SU-DHL-6 (cell line): ENCODE measurements around the gene CTDSPL.

Experiments
- H2AFZ ChIP-seq: fragments of 200-600 bp; sonication (generic); 2 replicates; pipeline ENCODE4 v1.6.1; 2014; ENCODE audit warnings: low read depth, mild to moderate bottlenecking, moderate library complexity, mixed read lengths, antibody characterized with exemption, low read length; ENCODE audit not compliant: severe bottlenecking
- H3F3A ChIP-seq: fragments of 200-600 bp; shearing (Covaris generic); 2 replicates; pipeline ENCODE4 v1.6.0; 2016; ENCODE audit warnings: antibody characterized with exemption, mild to moderate bottlenecking; ENCODE audit not compliant: insufficient read depth
- H3K27ac ChIP-seq: fragments of 200-600 bp; sonication (generic); 2 replicates; pipeline ENCODE4 v1.5.1; 2016; ENCODE audit warnings: low read depth, mild to moderate bottlenecking, low read length, moderate library complexity, mixed read lengths
- H3K27me3 ChIP-seq: fragments of 200-600 bp; sonication (generic), shearing (Covaris generic); 2 replicates; pipeline ENCODE4 v1.6.0; 2014; ENCODE audit warnings: mild to moderate bottlenecking, low read length
- H3K36me3 ChIP-seq: fragments of 200-600 bp; sonication (generic); 2 replicates; pipeline ENCODE4 v1.6.1; 2014; ENCODE audit warnings: mild to moderate bottlenecking, low read length, mixed read lengths
- H3K4me2 ChIP-seq: fragments of 300-600, 200-600 bp; shearing (Covaris generic), sonication (generic); 2 replicates; pipeline ENCODE4 v1.6.0; 2014; ENCODE audit warnings: low read length, low read depth, mild to moderate bottlenecking; ENCODE audit not compliant: poor library complexity, severe bottlenecking
- H3K4me3 ChIP-seq: fragments of 200-600 bp; sonication (generic); 2 replicates; pipeline ENCODE4 v1.5.1; 2014; ENCODE audit warnings: antibody characterized with exemption, low read length, mild to moderate bottlenecking, mixed read lengths; ENCODE audit not compliant: insufficient read depth, poor library complexity, severe bottlenecking
- H3K79me2 ChIP-seq: fragments of 200-600 bp; sonication (generic); 2 replicates; pipeline ENCODE4 v1.6.1; 2014; ENCODE audit warnings: mild to moderate bottlenecking, low read length, moderate library complexity; ENCODE audit not compliant: insufficient read depth
- H3K9ac ChIP-seq: fragments of 200-600 bp; sonication (generic); 2 replicates; pipeline ENCODE4 v1.7.0; 2014; ENCODE audit warnings: mild to moderate bottlenecking, low read length
- H3K9me2 ChIP-seq: fragments of 200-600 bp; sonication (generic); replicated peaks from 2 replicates; pipeline ENCODE4 v1.6.1; 2014; ENCODE audit warnings: low read length; ENCODE audit not compliant: insufficient read depth
- H3K9me3 ChIP-seq: fragments of 200-600 bp; sonication (generic); 2 replicates; pipeline ENCODE4 v1.6.1; 2014; ENCODE audit warnings: low read length, mixed read lengths; ENCODE audit not compliant: insufficient read depth
- H4K20me1 ChIP-seq: fragments of 200-600 bp; sonication (generic); 2 replicates; pipeline ENCODE4 v1.6.1; 2014; ENCODE audit warnings: low read depth, mild to moderate bottlenecking, antibody characterized with exemption, low read length, moderate library complexity, mixed read lengths
- EZH2phosphoT487 ChIP-seq: fragments of 200-600 bp; sonication (generic), shearing (Covaris generic); conservative IDR thresholded peaks from 2 replicates; pipeline ENCODE4 v1.6.1; 2018; ENCODE audit warnings: mild to moderate bottlenecking, antibody characterized with exemption, low read length, moderate library complexity, mixed read lengths
- TF ChIP-seq, protein P1 (sequence below): fragments of 200-600 bp; sonication (generic); IDR thresholded peaks from one replicate; pipeline ENCODE4 v1.5.1; 2017; ENCODE audit warnings: antibody characterized with exemption, mild to moderate bottlenecking, low read length, moderate library complexity; ENCODE audit not compliant: insufficient read depth, poor library complexity, severe bottlenecking

CTDSPL gene

DNA sequence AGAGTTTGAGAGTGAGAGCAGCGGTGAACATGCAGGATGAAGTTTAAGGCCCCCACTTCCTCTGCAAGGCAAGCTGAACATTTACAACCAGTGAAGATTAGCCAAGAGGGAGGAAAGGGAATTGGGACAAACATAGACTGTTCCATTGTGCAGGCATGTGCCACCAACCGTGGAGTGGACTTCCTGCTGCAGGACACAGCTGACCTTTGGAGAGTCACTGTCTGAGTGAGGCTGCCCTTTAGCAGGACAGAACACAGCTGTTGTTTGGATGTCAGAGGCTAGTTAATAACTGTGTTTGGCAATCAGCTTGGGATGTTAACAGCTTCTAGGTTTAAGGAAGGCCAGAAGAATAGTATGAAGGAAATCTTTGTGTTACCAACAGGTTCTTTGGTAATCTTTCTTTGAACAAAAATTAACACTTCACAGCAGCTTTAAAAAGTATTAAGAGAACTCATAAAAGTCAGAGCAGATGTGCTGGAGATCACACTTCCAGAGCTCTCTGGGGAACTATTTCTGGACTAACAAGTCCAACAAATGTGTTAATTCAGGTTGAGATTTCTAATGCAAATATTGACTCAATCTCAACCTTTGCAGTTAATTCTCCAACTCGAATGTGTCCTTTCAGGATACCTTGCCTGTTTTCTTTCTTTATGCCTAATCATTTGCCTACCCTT, 31.4 kb downstream of the CTDSPL start:
- H3K27me3 ChIP-seq = no peaks in the 10 kb centered on the region
- no peaks in the 10 kb centered on the region for H3K79me2 ChIP-seq
- no peaks in the 10 kb centered on the region for H4K20me1 ChIP-seq
- H3K36me3 ChIP-seq = no peaks in the 10 kb centered on the region
- no peaks in the 10 kb centered on the region for H3K9me2 ChIP-seq
- no peak overlapping the region for H3K27ac ChIP-seq
- H3K4me2 ChIP-seq = no peak overlapping the region
- no peaks in the 10 kb centered on the region for H3F3A ChIP-seq
- H3K4me3 ChIP-seq = no peak overlapping the region
- no peak overlapping the region for H3K9ac ChIP-seq
- no peak overlapping the region for H2AFZ ChIP-seq
- H3K9me3 ChIP-seq = no peaks in the 10 kb centered on the region
- TF ChIP-seq, protein P1, sequence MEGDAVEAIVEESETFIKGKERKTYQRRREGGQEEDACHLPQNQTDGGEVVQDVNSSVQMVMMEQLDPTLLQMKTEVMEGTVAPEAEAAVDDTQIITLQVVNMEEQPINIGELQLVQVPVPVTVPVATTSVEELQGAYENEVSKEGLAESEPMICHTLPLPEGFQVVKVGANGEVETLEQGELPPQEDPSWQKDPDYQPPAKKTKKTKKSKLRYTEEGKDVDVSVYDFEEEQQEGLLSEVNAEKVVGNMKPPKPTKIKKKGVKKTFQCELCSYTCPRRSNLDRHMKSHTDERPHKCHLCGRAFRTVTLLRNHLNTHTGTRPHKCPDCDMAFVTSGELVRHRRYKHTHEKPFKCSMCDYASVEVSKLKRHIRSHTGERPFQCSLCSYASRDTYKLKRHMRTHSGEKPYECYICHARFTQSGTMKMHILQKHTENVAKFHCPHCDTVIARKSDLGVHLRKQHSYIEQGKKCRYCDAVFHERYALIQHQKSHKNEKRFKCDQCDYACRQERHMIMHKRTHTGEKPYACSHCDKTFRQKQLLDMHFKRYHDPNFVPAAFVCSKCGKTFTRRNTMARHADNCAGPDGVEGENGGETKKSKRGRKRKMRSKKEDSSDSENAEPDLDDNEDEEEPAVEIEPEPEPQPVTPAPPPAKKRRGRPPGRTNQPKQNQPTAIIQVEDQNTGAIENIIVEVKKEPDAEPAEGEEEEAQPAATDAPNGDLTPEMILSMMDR = no peak
- no peak for TF ChIP-seq EZH2phosphoT487

DNA sequence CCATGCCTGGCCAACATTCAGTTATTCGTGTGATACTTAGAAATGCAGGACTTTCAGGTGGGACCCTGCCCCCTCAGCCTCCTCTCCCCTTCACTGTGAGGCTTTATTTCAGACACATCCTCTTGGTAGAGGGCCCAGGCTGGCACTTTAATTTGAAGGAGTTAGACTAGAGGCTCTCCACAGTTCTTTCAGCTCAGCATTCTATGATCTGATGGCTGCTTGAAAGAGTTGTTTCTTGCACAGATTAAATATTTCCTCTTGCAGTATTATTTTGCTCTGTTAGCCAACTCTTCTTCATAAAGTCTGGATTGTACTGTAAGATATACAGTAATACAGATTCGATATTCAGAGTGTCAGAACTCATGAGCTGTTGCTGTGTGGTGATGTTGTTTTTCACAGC, 35.1 kb downstream of the CTDSPL start:
- no peaks in the 10 kb centered on the region for H3K36me3 ChIP-seq
- H3F3A ChIP-seq = no peaks in the 10 kb centered on the region
- H2AFZ ChIP-seq = no peak overlapping the region
- H4K20me1 ChIP-seq = no peaks in the 10 kb centered on the region
- H3K4me3 ChIP-seq = no peak overlapping the region
- no peak for TF ChIP-seq EZH2phosphoT487
- TF ChIP-seq, protein P1 = no peak
- no peaks in the 10 kb centered on the region for H3K27me3 ChIP-seq
- H3K27ac ChIP-seq = no peak overlapping the region
- no peaks in the 10 kb centered on the region for H3K9me3 ChIP-seq
- no peak overlapping the region for H3K9ac ChIP-seq
- H3K9me2 ChIP-seq = no peaks in the 10 kb centered on the region
- no peaks in the 10 kb centered on the region for H3K79me2 ChIP-seq
- H3K4me2 ChIP-seq = no peak overlapping the region

DNA sequence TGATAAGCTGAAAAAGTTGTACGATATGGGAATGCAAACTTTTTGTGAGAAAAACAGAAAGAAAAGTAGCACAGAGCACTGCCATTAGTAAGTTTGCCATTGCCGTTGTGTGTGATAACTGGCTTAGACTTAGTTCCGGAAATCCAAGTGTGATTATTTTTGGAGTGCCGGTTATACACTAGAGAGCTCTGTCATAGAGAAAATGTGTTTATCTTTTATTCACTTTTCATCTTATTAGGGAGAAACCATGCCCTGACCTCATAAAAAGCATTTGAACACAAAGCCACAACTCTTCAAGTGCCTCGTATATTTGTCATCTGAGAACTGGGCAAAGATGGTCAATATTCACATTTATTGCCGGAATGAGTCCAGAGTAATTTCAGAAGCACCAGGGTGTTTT, 36.1 kb downstream of the CTDSPL start:
- Histone ChIP-seq H3K9ac (no peak overlapping the region), H3K9me2 (no peaks in the 10 kb centered on the region), H4K20me1 (no peaks in the 10 kb centered on the region), H3K4me2 (no peak overlapping the region), H3K4me3 (no peak overlapping the region), H2AFZ (no peak overlapping the region), H3K27me3 (no peaks in the 10 kb centered on the region), H3K36me3 (no peaks in the 10 kb centered on the region), H3K79me2 (no peaks in the 10 kb centered on the region), H3F3A (no peaks in the 10 kb centered on the region), H3K9me3 (no peaks in the 10 kb centered on the region), H3K27ac (no peak overlapping the region)
- TF ChIP-seq, protein P1 = no peak
- no peak for TF ChIP-seq EZH2phosphoT487
